Endothelial cell of umbilical vein (primary cell): ENCODE measurements around the gene CELF1. TPM values are rescaled to one million over a fixed set of nuclear protein-coding genes. Genes with fewer than 3 reads are reported as not detected.

Source experiments
- BruUV-seq: library from RNA; stranded (reverse); fragments of 400-500 nt; replicated peaks from 2 replicates; lab custom pipeline; 2021; lab: Mats Ljungman, UMichigan
- CTCF ChIA-PET: fragments of 300-600, 350-600 bp; sonication (Branson Sonifier 250); formaldehyde crosslinking; loops from one replicate; lab custom pipeline; 2021; ENCODE audit warnings: antibody characterized with exemption, inconsistent platforms; lab: Charles Lee
- POLR2A ChIA-PET: fragments of 300-600, 350-600 bp; sonication (Branson Sonifier 250); formaldehyde crosslinking; loops from one replicate; lab custom pipeline; 2021; ENCODE audit warnings: antibody characterized with exemption, inconsistent platforms; lab: Charles Lee
- DNase-seq: peaks from one replicate; pipeline ENCODE4 v3.0.0-alpha.2; 2011; ENCODE audit warnings: low read depth, low spot score
- FAIRE-seq: peaks from 2 replicates; lab custom pipeline; 2011; peaks lifted over from hg19 to GRCh38; lab: Jason Lieb, UNC
- H2AFZ ChIP-seq: 2 replicates; pipeline ENCODE4 v1.6.0; 2012; ENCODE audit warnings: low read depth, low read length, control low read depth, inconsistent platforms
- H3K27ac ChIP-seq: 2 replicates; pipeline ENCODE4 v1.5.1; 2011; ENCODE audit warnings: low read depth, mild to moderate bottlenecking, control low read depth, low read length, moderate library complexity; ENCODE audit not compliant: insufficient read depth
- H3K27me3 ChIP-seq, 2 experiments: 2 replicates each; pipeline versions ENCODE4 v1.6.0 to v1.6.1; 2011; ENCODE audit warnings: low read length in 2 of 2, mixed read lengths in 1 of 2; ENCODE audit not compliant: control insufficient read depth in 2 of 2, insufficient read depth in 2 of 2
- H3K36me3 ChIP-seq, 2 experiments: 2 replicates in 1 of 2; 3 replicates in 1 of 2; pipeline ENCODE4 v1.5.1; 2011; ENCODE audit warnings: low read length in 2 of 2, mild to moderate bottlenecking in 1 of 2, moderate library complexity in 1 of 2; ENCODE audit not compliant: control insufficient read depth in 2 of 2, insufficient read depth in 2 of 2; ENCODE audit errors: extremely low read depth in 1 of 2
- H3K4me1 ChIP-seq: 3 replicates; pipeline ENCODE4 v1.5.1; 2011; ENCODE audit warnings: mild to moderate bottlenecking, low read length; ENCODE audit not compliant: control insufficient read depth, insufficient read depth; ENCODE audit errors: extremely low read depth
- H3K4me2 ChIP-seq: 2 replicates; pipeline ENCODE4 v1.6.1; 2011; ENCODE audit warnings: low read length, control low read depth, mixed read lengths; ENCODE audit not compliant: insufficient read depth
- H3K4me3 ChIP-seq, 3 experiments: fragments of 200-600 bp in 1 of 3; sonication (generic), shearing (Covaris generic) in 1 of 3; replicated peaks in 1 of 3; 2 replicates each; pipeline ENCODE4 v1.5.1; 2011 to 2016; ENCODE audit warnings: control low read depth in 3 of 3, low read length in 3 of 3, mild to moderate bottlenecking in 2 of 3, inconsistent platforms in 1 of 3, low read depth in 1 of 3, moderate library complexity in 1 of 3; ENCODE audit not compliant: insufficient read depth in 1 of 3
- H3K79me2 ChIP-seq: 2 replicates; pipeline ENCODE4 v1.6.0; 2012; ENCODE audit warnings: low read length, inconsistent platforms; ENCODE audit not compliant: control insufficient read depth, insufficient read depth
- H3K9ac ChIP-seq: replicated peaks from 2 replicates; pipeline ENCODE3; 2011; ENCODE audit warnings: low read length, control low read depth; ENCODE audit not compliant: insufficient read depth; ENCODE audit errors: extremely low read depth
- H3K9me1 ChIP-seq: replicated peaks from 3 replicates; pipeline ENCODE4 v1.6.0; 2011; ENCODE audit warnings: mild to moderate bottlenecking, low read length; ENCODE audit not compliant: control insufficient read depth, insufficient read depth; ENCODE audit errors: extremely low read depth
- H3K9me3 ChIP-seq: replicated peaks from 2 replicates; pipeline ENCODE4 v1.5.1; 2012; ENCODE audit warnings: low read length, inconsistent platforms; ENCODE audit not compliant: control insufficient read depth, insufficient read depth
- H4K20me1 ChIP-seq: replicated peaks from 2 replicates; pipeline ENCODE3; 2011; ENCODE audit warnings: mild to moderate bottlenecking, low read length; ENCODE audit not compliant: control insufficient read depth, insufficient read depth; ENCODE audit errors: extremely low read depth
- CTCF ChIP-seq, 2 donors: IDR thresholded peaks; 1 replicate in 1 of 2; 2 replicates in 1 of 2; pipeline ENCODE4 v1.5.1; 2011; ENCODE audit warnings: low read length in 2 of 2, mild to moderate bottlenecking in 2 of 2, moderate library complexity in 2 of 2, control low read depth in 1 of 2, inconsistent platforms in 1 of 2, low read depth in 1 of 2; ENCODE audit not compliant: insufficient read depth in 1 of 2; ENCODE audit errors: extremely low read depth in 1 of 2
- EZH2 ChIP-seq: IDR thresholded peaks from 2 replicates; pipeline ENCODE4 v1.6.1; 2012; ENCODE audit warnings: borderline replicate concordance, low read depth, mild to moderate bottlenecking, moderate library complexity, low read length, inconsistent platforms; ENCODE audit not compliant: severe bottlenecking
- FOS ChIP-seq: IDR thresholded peaks from 2 replicates; pipeline ENCODE4 v1.6.1; 2011; ENCODE audit warnings: mild to moderate bottlenecking, low read length, moderate library complexity, borderline replicate concordance; ENCODE audit not compliant: insufficient read depth
- GATA2 ChIP-seq: IDR thresholded peaks from 2 replicates; pipeline ENCODE4 v1.7.0; 2011; ENCODE audit warnings: low read depth, mild to moderate bottlenecking, moderate library complexity, mixed read lengths, low read length; ENCODE audit not compliant: insufficient read length, insufficient read depth
- JUN ChIP-seq: IDR thresholded peaks from 2 replicates; pipeline ENCODE4 v1.6.1; 2011; ENCODE audit warnings: borderline replicate concordance, low read depth; ENCODE audit not compliant: insufficient read length, insufficient read depth
- MAX ChIP-seq: IDR thresholded peaks from 2 replicates; pipeline ENCODE4 v1.6.1; 2011; ENCODE audit not compliant: insufficient read depth, insufficient read length
- MYC ChIP-seq: IDR thresholded peaks from one replicate; pipeline ENCODE4 v1.6.1; 2011; ENCODE audit warnings: mild to moderate bottlenecking, low read depth, low read length
- POLR2A ChIP-seq: IDR thresholded peaks from 2 replicates; pipeline ENCODE4 v1.6.1; 2012; ENCODE audit warnings: low read depth, mild to moderate bottlenecking, control low read depth, low read length
- POLR2AphosphoS5 ChIP-seq: IDR thresholded peaks from 2 replicates; pipeline ENCODE4 v1.6.1; 2012; ENCODE audit warnings: low read depth, mild to moderate bottlenecking, control low read depth, low read length, moderate library complexity; ENCODE audit not compliant: insufficient read depth
- dilution Hi-C: fragments of 300-500 bp; cut with MboI; formaldehyde crosslinking; loops from one replicate; pipeline ENCODE4 v1.15.0; 2019; ENCODE audit warnings: low sequenced_read_pairs; ENCODE audit not compliant: extremely low pct_ligation_motif_present
- intact Hi-C: fragments of 100-400 bp; cut with micrococcal nuclease; formaldehyde crosslinking; loops from one replicate; pipeline ENCODE4 v1.10.0; 2022
- polyA plus RNA-seq, 4 experiments: library from polyadenylated mRNA; depleted of rRNA in 3 of 4; stranded (reverse) in 3 of 4; unstranded in 1 of 4; fragments of >200 nt; gene quantifications; 2 replicates each; pipeline versions ENCODE4 v1.2.1 to v1.2.3, GENCODE V29; 2011 to 2012; ENCODE audit warnings: missing spikeins in 1 of 4
- total RNA-seq: library from RNA; stranded (reverse); gene quantifications from 2 replicates; pipeline ENCODE4 v1.2.3, GENCODE V29; 2021

The CELF1 gene
- total and polyA plus RNA-seq, 2 donors (not counting 3 experiments of a cell fraction or from before 2014, with no cell fraction given): 66.3 to 120 TPM

GRCh38 chr11:47586098-47586855, 33.3 kb upstream of the CELF1 start, which contains the start of gene FAM180B:
Gene FAM180B, plus strand, starts transcription at chr11:47586678. Its CDS starts 91 bp downstream, at chr11:47586769.
- TF ChIP-seq JUN (no peak), POLR2AphosphoS5 (no peak), GATA2 (no peak), FOS (no peak)
- CTCF ChIA-PET: interaction anchor here (0.7 kb wide), 1 partner anchor 9 kb away, joined by 3 read pairs; no protein-coding TSS in a partner anchor
- no peak for DNase-seq
- dilution Hi-C loops (no loop called here), intact Hi-C loops (no loop called here)
- Histone ChIP-seq H3K9me1 (no peaks in the 10 kb centered on the region), H3K27ac (no peak within 1 kb of the TSS), H4K20me1 (no peaks in the 10 kb centered on the region), H3K36me3 (peaks cover 6 to 18% of the 10 kb centered on the region in 2 experiments), H3K9me3 (no peaks in the 10 kb centered on the region), H3K4me1 (no peaks in the 10 kb centered on the region), H3K4me2 (no peak within 1 kb of the TSS), H3K4me3 (no peak within 1 kb of the TSS), H3K79me2 (no peaks in the 10 kb centered on the region), H3K9ac (no peak within 1 kb of the TSS), H2AFZ (no peak within 1 kb of the TSS), H3K27me3 (no peaks in the 10 kb centered on the region)
- BruUV-seq: no TSS peak
- POLR2A ChIA-PET: no interaction called here
- FAIRE-seq: no peak

- Histone ChIP-seq H3K79me2 (peaks cover 19% of the 10 kb centered on the region), H3K27ac (no peak overlapping the region), H2AFZ (no peak overlapping the region), H3K4me3 (no peak overlapping the region), H3K9me3 (no peaks in the 10 kb centered on the region), H3K27me3 (no peaks in the 10 kb centered on the region), H3K4me2 (no peak overlapping the region), H3K9me1 (no peaks in the 10 kb centered on the region), H3K36me3 (peaks cover 13 to 20% of the 10 kb centered on the region in 2 experiments), H4K20me1 (no peaks in the 10 kb centered on the region), H3K4me1 (peaks cover 11% of the 10 kb centered on the region), H3K9ac (no peak overlapping the region)
- TF ChIP-seq FOS (no peak), EZH2 (no peak), MAX (no peak), JUN (no peak), GATA2 (no peak), CTCF (IDR thresholded peaks at IDR 0.05; ENCODE audit: extremely low read depth in 1 of 2, insufficient read depth in 1 of 2, low read depth in 1 of 2, low read length in 2 of 2) (no peak), MYC (no peak), POLR2AphosphoS5 (no peak), POLR2A (no peak)
- DNase-seq: no peak
- CTCF ChIA-PET: no interaction called here
- intact Hi-C loops (no loop called here), dilution Hi-C loops (no loop called here)
- POLR2A ChIA-PET: no interaction called here
- no TSS peak for BruUV-seq
- FAIRE-seq: no peak
Observed at GRCh38 chr11:47583844-47584243, 30.9 kb upstream of the CELF1 start.
